GM12873 (cell line): Measurements from ENCODE around the gene ADCY9.

ENCODE experiments used
- TF ChIP-seq, protein P1 (sequence below): IDR thresholded peaks from 2 replicates; pipeline ENCODE4 v1.5.1; 2012; ENCODE audit warnings: low read depth, mild to moderate bottlenecking, moderate library complexity, low read length, control low read depth; ENCODE audit not compliant: insufficient read depth; ENCODE audit errors: missing control alignments

Gene ADCY9

DNA sequence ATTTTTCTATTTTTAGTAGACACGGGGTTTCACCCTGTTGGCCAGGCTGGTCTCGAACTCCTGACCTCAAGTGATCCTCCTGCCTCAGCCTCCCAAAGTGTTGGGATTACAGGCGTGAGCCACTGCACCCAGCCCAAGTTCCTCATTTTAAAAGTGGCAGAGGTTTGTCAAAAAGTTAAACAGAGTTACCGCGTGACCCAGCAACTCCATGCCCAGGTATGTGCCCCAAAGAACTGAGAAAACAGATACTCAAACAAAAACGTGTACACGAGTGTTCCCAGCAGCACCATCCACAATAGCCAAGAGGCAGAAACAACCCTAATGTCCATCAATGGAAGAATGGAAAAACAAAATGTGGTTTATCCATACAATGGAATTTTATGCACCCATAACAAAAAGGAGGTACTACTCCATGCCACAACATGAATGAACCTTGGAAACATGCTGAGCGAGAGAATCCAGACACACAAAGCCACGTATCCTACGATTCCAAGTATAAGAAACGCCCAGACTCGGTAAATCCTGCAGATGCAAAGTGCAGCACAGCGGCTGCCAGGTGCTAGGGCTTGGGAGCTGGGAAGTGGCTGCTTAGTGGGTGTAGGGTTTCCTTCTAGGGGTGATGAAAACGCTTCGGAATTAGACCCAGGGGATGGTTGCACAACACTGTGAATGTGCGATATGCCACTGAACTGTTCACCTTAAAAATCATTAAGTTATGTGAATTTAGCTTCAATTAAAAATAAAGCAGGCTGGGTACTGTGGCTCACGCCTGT, 24.8 kb downstream of the ADCY9 start:
- TF ChIP-seq, protein P1, sequence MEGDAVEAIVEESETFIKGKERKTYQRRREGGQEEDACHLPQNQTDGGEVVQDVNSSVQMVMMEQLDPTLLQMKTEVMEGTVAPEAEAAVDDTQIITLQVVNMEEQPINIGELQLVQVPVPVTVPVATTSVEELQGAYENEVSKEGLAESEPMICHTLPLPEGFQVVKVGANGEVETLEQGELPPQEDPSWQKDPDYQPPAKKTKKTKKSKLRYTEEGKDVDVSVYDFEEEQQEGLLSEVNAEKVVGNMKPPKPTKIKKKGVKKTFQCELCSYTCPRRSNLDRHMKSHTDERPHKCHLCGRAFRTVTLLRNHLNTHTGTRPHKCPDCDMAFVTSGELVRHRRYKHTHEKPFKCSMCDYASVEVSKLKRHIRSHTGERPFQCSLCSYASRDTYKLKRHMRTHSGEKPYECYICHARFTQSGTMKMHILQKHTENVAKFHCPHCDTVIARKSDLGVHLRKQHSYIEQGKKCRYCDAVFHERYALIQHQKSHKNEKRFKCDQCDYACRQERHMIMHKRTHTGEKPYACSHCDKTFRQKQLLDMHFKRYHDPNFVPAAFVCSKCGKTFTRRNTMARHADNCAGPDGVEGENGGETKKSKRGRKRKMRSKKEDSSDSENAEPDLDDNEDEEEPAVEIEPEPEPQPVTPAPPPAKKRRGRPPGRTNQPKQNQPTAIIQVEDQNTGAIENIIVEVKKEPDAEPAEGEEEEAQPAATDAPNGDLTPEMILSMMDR = no peak

DNA sequence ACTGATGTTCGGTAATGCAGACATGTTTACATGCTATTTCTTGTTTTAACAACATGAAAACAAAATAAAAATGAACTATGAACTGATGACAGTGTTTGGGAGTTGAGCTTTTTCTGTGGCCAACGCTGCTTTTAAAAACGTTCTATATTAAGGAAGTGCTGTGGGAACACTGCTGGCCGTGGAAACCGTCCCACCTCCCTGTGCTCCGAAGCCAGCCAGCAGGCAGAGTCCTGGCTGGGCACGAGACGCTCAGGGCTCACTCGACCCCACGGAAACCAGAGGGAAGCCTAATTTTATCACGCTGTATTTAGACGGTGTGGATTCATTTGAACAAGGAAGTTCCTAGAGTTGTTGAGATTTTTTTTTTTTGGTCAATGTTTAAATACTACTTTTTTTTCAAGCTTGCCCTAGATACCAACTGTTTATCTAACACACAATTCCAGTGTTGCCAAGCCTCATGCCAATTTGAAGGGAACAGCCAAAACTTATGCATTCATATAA, 25.8 kb downstream of the ADCY9 start:
- TF ChIP-seq, protein P1 = no peak

- TF ChIP-seq, protein P1 = no peak
These were observed 26.4 kb downstream of the ADCY9 start for GRCh38 chr16:4089811-4090301.

- TF ChIP-seq, protein P1 = no peak
These were observed 26.9 kb downstream of the ADCY9 start for GRCh38 chr16:4089251-4089810.

GRCh38 chr16:4087990-4088577, 28.2 kb downstream of the ADCY9 start:
- TF ChIP-seq, protein P1 = no peak

GRCh38 chr16:4087099-4087885, 28.9 kb downstream of the ADCY9 start:
- TF ChIP-seq, protein P1 = no peak

GRCh38 chr16:4086153-4086552, 30.1 kb downstream of the ADCY9 start:
- TF ChIP-seq, protein P1 = no peak
